PFSK-1 (cell line): ENCODE measurements around the gene FUCA1.

Source experiments
- FOXP2 ChIP-seq: optimal IDR thresholded peaks from 2 replicates; pipeline ENCODE3; 2011; ENCODE audit warnings: borderline replicate concordance, control low read depth, inconsistent platforms; ENCODE audit not compliant: insufficient read depth; ENCODE audit errors: extremely low read length, extremely low read depth
- POLR2AphosphoS5 ChIP-seq: IDR thresholded peaks from 2 replicates; pipeline ENCODE4 v1.6.1; 2012; ENCODE audit warnings: low read depth, mild to moderate bottlenecking, control low read depth, low read length, moderate library complexity
- SIN3A ChIP-seq: IDR thresholded peaks from 2 replicates; pipeline ENCODE4 v1.6.1; 2012; ENCODE audit warnings: mild to moderate bottlenecking, low read length, moderate library complexity, borderline replicate concordance; ENCODE audit not compliant: insufficient read depth
- TAF1 ChIP-seq: IDR thresholded peaks from 2 replicates; pipeline ENCODE4 v1.6.1; 2012; ENCODE audit warnings: low read length, control low read depth, borderline replicate concordance; ENCODE audit not compliant: insufficient read depth
- TF ChIP-seq, protein P1 (sequence below), 2 experiments: IDR thresholded peaks; 2 replicates each; pipeline versions ENCODE4 v1.6.1 to v1.8.0; 2011 to 2012; ENCODE audit warnings: low read depth in 2 of 2, low read length in 2 of 2, control low read depth in 1 of 2, inconsistent platforms in 1 of 2, mild to moderate bottlenecking in 1 of 2, moderate library complexity in 1 of 2; ENCODE audit not compliant: insufficient read depth in 1 of 2

The FUCA1 gene

DNA sequence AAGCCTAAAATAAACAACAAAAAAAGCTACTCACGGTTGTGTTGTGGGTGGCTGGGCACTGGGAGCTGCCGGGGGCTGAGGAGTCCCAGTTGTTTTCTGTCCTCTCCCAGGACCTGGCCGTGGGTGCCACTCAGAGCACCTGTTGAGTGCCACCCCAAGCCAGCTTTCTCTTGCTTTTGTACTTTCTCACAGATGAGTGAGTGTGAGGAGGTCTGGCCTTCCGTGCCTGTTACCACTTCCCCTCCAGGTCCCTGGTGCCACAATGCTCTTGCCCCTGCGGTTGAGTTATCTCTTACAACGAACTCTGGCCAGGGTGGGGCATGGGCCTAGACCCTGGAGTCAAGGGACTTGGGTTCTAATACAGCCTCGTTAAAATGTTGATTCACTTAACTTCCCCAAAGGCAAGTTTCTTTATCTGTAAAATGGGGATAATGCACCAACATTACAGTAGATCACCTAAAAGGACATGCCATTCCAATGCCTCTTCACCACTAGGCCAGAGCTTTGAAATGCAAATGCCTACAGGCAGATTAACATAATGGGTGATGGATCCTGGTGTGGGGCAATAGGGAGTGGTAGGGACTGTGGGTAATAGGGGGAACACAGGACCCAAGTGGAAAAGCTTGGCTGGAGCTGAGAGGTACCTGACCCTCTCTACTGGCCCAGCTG lies 45.3 kb upstream of the FUCA1 start, which contains the start of gene CNR2:
TSS of gene CNR2 (minus strand) at position 151 of the 669 bp plus-strand sequence. CDS start 37,745 bp downstream, outside the sequence.
- TF ChIP-seq, protein P1, sequence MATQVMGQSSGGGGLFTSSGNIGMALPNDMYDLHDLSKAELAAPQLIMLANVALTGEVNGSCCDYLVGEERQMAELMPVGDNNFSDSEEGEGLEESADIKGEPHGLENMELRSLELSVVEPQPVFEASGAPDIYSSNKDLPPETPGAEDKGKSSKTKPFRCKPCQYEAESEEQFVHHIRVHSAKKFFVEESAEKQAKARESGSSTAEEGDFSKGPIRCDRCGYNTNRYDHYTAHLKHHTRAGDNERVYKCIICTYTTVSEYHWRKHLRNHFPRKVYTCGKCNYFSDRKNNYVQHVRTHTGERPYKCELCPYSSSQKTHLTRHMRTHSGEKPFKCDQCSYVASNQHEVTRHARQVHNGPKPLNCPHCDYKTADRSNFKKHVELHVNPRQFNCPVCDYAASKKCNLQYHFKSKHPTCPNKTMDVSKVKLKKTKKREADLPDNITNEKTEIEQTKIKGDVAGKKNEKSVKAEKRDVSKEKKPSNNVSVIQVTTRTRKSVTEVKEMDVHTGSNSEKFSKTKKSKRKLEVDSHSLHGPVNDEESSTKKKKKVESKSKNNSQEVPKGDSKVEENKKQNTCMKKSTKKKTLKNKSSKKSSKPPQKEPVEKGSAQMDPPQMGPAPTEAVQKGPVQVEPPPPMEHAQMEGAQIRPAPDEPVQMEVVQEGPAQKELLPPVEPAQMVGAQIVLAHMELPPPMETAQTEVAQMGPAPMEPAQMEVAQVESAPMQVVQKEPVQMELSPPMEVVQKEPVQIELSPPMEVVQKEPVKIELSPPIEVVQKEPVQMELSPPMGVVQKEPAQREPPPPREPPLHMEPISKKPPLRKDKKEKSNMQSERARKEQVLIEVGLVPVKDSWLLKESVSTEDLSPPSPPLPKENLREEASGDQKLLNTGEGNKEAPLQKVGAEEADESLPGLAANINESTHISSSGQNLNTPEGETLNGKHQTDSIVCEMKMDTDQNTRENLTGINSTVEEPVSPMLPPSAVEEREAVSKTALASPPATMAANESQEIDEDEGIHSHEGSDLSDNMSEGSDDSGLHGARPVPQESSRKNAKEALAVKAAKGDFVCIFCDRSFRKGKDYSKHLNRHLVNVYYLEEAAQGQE (IDR thresholded peaks at IDR 0.05; ENCODE audit: insufficient read depth in 1 of 2, low read depth in 2 of 2, low read length in 2 of 2) = no peak
- no peak for TF ChIP-seq FOXP2
- TF ChIP-seq TAF1 = no peak
- TF ChIP-seq SIN3A = no peak
- TF ChIP-seq POLR2AphosphoS5 = no peak

DNA sequence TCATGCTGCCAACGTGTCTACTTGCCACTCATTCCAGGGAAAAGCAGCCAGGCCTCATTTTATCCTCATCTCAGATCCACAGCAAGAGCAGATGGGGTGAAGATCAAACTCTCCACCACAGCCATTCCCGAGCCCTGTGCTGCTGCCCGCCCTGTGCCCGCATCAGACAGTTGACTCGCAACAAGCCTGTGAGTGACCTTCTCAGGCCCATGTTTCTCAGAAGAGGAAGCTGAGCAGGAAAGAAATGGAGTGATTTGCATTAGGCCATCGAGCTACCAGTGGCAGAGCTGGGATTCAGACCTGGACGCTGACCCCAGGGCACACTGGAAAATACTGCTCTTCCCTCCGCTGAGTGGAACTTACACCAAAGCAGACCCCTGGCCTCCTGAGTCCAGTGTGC lies 43.8 kb upstream of the FUCA1 start:
- no peak for TF ChIP-seq POLR2AphosphoS5
- TF ChIP-seq FOXP2 = no peak
- no peak for TF ChIP-seq SIN3A
- TF ChIP-seq, protein P1 (IDR thresholded peaks at IDR 0.05; ENCODE audit: insufficient read depth in 1 of 2, low read depth in 2 of 2, low read length in 2 of 2) = no peak
- no peak for TF ChIP-seq TAF1

DNA sequence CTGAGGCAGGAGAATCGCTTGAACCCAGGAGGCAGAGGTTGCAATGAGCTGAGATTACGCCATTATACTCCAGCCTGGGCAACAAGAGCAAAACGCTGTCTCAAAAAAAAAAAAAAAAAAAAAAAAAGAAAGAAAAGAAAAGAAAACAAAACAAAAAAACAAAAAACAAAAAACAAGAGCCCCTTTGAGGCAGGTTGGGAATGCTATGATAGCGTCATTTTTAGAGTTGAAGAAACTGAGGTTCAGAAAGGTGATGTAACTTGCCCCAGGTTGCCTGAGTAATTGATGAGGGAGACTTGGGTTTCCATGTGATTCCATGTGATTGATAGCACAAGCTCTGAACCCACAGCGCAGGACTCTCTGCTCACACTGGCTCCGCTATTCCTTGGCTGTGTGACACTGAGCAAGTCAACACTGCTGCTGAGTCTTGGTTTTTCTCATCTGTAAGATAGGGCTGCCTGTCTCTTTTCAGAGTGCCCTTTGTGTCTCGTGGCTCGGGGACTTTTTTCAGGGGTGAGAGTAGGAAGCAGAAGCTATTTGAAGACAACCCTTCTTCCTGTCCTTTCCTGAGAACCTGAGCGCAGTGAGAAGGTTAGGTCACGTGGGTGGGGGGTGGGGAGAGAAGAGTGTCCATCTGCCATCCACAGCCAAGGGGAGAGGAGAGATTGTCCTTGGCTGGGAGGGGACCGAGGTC lies 42.6 kb upstream of the FUCA1 start:
- TF ChIP-seq POLR2AphosphoS5 (no peak), FOXP2 (no peak), TAF1 (no peak), SIN3A (no peak)
- TF ChIP-seq, protein P1 (IDR thresholded peaks at IDR 0.05; ENCODE audit: insufficient read depth in 1 of 2, low read depth in 2 of 2, low read length in 2 of 2) = no peak

DNA sequence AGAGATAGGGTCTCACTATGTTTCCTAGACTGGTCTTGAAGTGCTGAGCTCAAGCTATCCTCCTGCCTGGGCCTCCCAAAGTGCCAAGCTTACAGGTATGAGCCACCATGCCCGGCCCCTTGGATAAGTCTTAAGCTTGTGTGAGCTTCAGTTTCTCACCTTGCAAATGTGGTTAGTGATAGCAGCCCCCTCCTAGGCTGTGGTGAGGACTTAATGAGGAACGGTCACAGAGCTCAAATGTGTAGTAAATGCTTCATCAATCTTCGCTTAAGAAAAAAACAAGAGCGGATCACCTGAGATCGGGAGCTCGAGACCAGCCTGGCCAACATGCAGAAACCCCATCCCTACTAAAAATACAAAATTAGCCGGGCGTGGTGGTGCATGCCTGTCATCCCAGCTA lies 42.1 kb upstream of the FUCA1 start:
- TF ChIP-seq TAF1 (no peak), POLR2AphosphoS5 (no peak), FOXP2 (no peak), SIN3A (no peak)
- TF ChIP-seq, protein P1 (IDR thresholded peaks at IDR 0.05; ENCODE audit: insufficient read depth in 1 of 2, low read depth in 2 of 2, low read length in 2 of 2) = no peak
